ENCODE measurements around the gene PRR19.
A peak's percentile ranks its signal among the peaks of the same experiment; 100 is the strongest.

PRR19 gene

DNA sequence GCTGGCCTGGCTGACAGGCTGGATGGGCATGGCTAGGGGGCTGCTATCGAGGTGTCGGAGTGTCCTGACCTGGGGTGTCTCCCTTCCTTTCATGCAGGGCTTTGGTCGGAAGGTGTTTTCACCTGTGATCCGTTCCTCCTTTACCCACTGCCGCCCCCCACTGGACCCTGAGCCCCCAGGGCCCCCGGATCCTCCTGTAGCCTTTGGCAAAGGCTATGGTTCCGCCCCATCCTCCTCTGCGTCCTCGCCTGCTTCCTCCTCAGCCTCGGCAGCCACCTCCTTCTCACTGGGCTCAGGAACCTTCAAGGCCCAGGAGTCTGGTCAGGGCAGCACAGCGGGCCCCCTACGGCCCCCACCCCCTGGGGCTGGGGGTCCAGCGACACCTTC is 11.8 kb upstream of the PRR19 start:
- no peak overlapping the region for H2AFZ ChIP-seq (ENCODE audit: low read length)
- no peak overlapping the region for H3K9ac ChIP-seq (ENCODE audit: low read length)
- no peaks in the 10 kb centered on the region for H3F3A ChIP-seq (ENCODE audit: insufficient read depth, low read length)
- no peak overlapping the region for H3K4me2 ChIP-seq (ENCODE audit: low read length)
- H3K9me2 ChIP-seq (ENCODE audit: low read depth, low read length): no peaks in the 10 kb centered on the region
- no peaks in the 10 kb centered on the region for H3K79me2 ChIP-seq (ENCODE audit: insufficient read depth, low read length)
- no peaks in the 10 kb centered on the region for H3K9me3 ChIP-seq (ENCODE audit: low read length)
- no peak for TF ChIP-seq EZH2 (IDR thresholded peaks at IDR 0.05; ENCODE audit: borderline replicate concordance, low read length)
- TF ChIP-seq, protein P1, sequence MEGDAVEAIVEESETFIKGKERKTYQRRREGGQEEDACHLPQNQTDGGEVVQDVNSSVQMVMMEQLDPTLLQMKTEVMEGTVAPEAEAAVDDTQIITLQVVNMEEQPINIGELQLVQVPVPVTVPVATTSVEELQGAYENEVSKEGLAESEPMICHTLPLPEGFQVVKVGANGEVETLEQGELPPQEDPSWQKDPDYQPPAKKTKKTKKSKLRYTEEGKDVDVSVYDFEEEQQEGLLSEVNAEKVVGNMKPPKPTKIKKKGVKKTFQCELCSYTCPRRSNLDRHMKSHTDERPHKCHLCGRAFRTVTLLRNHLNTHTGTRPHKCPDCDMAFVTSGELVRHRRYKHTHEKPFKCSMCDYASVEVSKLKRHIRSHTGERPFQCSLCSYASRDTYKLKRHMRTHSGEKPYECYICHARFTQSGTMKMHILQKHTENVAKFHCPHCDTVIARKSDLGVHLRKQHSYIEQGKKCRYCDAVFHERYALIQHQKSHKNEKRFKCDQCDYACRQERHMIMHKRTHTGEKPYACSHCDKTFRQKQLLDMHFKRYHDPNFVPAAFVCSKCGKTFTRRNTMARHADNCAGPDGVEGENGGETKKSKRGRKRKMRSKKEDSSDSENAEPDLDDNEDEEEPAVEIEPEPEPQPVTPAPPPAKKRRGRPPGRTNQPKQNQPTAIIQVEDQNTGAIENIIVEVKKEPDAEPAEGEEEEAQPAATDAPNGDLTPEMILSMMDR (IDR thresholded peaks at IDR 0.05; ENCODE audit: low read length): no peak
- H4K20me1 ChIP-seq (ENCODE audit: insufficient read depth, low read length): no peaks in the 10 kb centered on the region
- H3K4me3 ChIP-seq (ENCODE audit: low read depth, low read length, poor library complexity, severe bottlenecking): no peak overlapping the region
- H3K27me3 ChIP-seq (ENCODE audit: insufficient read depth, low read length): no peaks in the 10 kb centered on the region
- peaks cover 82% of the 10 kb centered on the region for H3K36me3 ChIP-seq (ENCODE audit: insufficient read depth, low read length)
- H3K27ac ChIP-seq (ENCODE audit: low read depth, low read length, poor library complexity, severe bottlenecking): no peak overlapping the region
- H3K4me1 ChIP-seq (ENCODE audit: insufficient read depth, low read length, severe bottlenecking): peaks cover 13% of the 10 kb centered on the region

DNA sequence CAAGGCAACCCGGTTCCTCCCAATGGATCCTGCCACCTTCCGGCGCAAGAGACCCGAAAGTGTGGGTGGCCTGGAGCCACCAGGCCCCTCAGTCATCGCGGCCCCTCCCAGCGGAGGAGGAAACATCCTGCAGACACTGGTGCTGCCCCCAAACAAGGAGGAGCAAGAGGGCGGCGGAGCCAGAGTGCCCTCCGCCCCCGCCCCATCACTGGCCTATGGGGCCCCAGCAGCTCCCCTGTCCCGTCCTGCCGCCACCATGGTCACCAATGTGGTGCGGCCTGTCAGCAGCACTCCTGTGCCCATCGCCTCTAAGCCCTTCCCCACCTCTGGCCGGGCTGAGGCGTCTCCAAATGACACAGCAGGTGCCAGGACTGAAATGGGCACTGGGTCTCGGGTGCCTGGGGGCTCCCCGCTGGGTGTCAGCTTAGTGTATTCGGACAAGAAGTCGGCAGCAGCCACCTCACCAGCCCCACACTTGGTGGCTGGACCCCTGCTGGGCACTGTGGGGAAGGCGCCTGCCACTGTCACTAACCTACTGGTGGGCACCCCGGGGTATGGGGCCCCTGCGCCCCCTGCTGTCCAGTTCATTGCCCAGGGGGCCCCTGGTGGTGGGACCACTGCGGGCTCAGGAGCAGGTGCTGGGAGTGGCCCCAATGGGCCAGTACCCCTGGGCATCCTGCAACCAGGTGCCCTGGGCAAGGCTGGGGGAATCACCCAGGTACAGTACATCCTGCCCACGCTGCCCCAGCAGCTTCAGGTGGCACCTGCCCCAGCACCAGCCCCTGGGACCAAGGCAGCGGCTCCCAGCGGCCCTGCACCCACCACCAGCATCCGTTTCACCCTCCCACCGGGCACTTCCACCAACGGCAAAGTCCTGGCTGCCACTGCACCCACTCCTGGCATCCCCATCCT is 11.2 kb upstream of the PRR19 start:
- no peak overlapping the region for H3K4me2 ChIP-seq (ENCODE audit: low read length)
- peaks cover 86% of the 10 kb centered on the region for H3K36me3 ChIP-seq (ENCODE audit: insufficient read depth, low read length)
- no peaks in the 10 kb centered on the region for H3K9me2 ChIP-seq (ENCODE audit: low read depth, low read length)

DNA sequence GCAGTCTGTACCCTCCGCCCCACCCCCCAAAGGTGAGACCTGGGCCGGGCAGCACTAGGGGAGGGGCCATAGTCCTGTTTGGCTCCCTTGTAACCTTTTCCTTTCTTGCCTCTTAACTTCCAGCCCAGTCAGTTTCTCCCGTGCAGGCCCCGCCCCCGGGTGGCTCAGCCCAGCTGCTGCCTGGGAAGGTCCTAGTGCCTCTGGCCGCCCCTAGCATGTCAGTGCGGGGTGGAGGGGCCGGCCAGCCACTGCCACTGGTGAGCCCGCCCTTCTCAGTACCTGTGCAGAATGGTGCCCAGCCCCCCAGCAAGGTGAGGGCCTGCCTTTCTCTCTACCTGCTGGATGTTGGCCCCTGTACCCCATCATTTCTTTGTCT is 10.5 kb upstream of the PRR19 start:
- Histone ChIP-seq H3K9ac (ENCODE audit: low read length) (no peak overlapping the region), H3K4me2 (ENCODE audit: low read length) (no peak overlapping the region), H3F3A (ENCODE audit: insufficient read depth, low read length) (no peaks in the 10 kb centered on the region), H4K20me1 (ENCODE audit: insufficient read depth, low read length) (no peaks in the 10 kb centered on the region), H3K79me2 (ENCODE audit: insufficient read depth, low read length) (no peaks in the 10 kb centered on the region), H3K27me3 (ENCODE audit: insufficient read depth, low read length) (no peaks in the 10 kb centered on the region), H3K9me3 (ENCODE audit: low read length) (no peaks in the 10 kb centered on the region), H3K4me1 (ENCODE audit: insufficient read depth, low read length, severe bottlenecking) (no peaks in the 10 kb centered on the region), H3K27ac (ENCODE audit: low read depth, low read length, poor library complexity, severe bottlenecking) (no peak overlapping the region), H3K4me3 (ENCODE audit: low read depth, low read length, poor library complexity, severe bottlenecking) (no peak overlapping the region), H3K9me2 (ENCODE audit: low read depth, low read length) (no peaks in the 10 kb centered on the region), H2AFZ (ENCODE audit: low read length) (no peak overlapping the region), H3K36me3 (ENCODE audit: insufficient read depth, low read length) (peaks cover 90% of the 10 kb centered on the region)
- no peak for TF ChIP-seq EZH2 (IDR thresholded peaks at IDR 0.05; ENCODE audit: borderline replicate concordance, low read length)
- TF ChIP-seq, protein P1 (IDR thresholded peaks at IDR 0.05; ENCODE audit: low read length): no peak

More for the DNA sequence above, 11.2 kb upstream of the PRR19 start:
- Histone ChIP-seq H2AFZ (ENCODE audit: low read length) (no peak overlapping the region), H3K27ac (ENCODE audit: low read depth, low read length, poor library complexity, severe bottlenecking) (no peak overlapping the region), H3K4me3 (ENCODE audit: low read depth, low read length, poor library complexity, severe bottlenecking) (no peak overlapping the region), H3K79me2 (ENCODE audit: insufficient read depth, low read length) (no peaks in the 10 kb centered on the region), H3K9ac (ENCODE audit: low read length) (no peak overlapping the region), H3K27me3 (ENCODE audit: insufficient read depth, low read length) (no peaks in the 10 kb centered on the region), H3F3A (ENCODE audit: insufficient read depth, low read length) (no peaks in the 10 kb centered on the region), H4K20me1 (ENCODE audit: insufficient read depth, low read length) (no peaks in the 10 kb centered on the region), H3K9me3 (ENCODE audit: low read length) (no peaks in the 10 kb centered on the region), H3K4me1 (ENCODE audit: insufficient read depth, low read length, severe bottlenecking) (peaks cover 6% of the 10 kb centered on the region)
- TF ChIP-seq, protein P1 (IDR thresholded peaks at IDR 0.05; ENCODE audit: low read length): peak; percentile 75
- TF ChIP-seq EZH2 (IDR thresholded peaks at IDR 0.05; ENCODE audit: borderline replicate concordance, low read length): no peak
